Stimulated activated CD8-positive, alpha-beta memory T cell treated with anti-CD3 and anti-CD28 coated beads, Interleukin-12 subunit alpha, Interleukin-12 subunit beta, amount 100 ng/mL, for 1 hour (primary cell): ENCODE data around the gene LRRC4C.

Experiments
- DNase-seq: peaks from one replicate; pipeline ENCODE4 v3.0.0-alpha.2; 2020; ENCODE audit warnings: low read depth

The LRRC4C gene

GRCh38 chr11:41116970-41117369 lies 342.5 kb downstream of the LRRC4C start:
- no peak for DNase-seq

DNA sequence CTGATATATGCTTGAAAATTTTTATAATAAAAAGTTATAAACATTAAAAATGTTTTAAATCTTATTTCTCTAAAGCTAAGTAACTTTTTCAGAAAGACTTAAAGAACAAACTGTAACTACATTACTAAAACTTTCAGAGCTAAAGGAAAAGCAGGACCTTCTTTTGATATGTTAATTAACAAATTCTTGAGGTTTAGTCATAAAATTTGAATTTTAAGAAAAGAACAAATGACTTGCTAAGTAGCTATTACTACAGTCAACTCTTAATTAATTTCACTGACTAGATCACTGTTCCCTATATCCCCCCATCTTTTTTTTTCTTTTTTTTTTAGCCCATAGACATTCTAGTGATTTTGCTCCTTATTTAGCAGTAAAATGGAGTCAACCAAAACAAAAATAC lies 344.4 kb downstream of the LRRC4C start:
- DNase-seq: no peak

DNA sequence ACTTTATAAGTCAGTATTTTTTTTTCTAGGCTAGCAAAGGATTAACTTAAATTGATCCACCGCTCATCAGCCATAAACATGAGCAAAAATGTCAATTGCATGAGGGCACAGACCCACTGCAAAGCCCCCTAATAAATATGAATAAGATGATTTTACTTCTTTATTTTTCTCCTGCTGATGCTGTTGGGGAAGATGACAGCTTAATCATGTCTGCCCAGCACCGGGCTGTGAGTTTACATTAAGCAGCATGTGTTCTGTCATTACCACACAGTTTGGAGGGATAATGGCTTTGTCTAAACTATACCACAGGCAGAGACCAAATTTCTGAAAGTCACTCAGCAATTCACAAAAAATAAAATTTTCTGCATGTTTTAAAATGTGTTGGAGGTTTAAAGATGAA lies 346.3 kb downstream of the LRRC4C start:
- no peak for DNase-seq

GRCh38 chr11:41110527-41110926 lies 348.9 kb downstream of the LRRC4C start:
- no peak for DNase-seq

GRCh38 chr11:41102471-41102870 lies 357.0 kb downstream of the LRRC4C start:
- no peak for DNase-seq

DNA sequence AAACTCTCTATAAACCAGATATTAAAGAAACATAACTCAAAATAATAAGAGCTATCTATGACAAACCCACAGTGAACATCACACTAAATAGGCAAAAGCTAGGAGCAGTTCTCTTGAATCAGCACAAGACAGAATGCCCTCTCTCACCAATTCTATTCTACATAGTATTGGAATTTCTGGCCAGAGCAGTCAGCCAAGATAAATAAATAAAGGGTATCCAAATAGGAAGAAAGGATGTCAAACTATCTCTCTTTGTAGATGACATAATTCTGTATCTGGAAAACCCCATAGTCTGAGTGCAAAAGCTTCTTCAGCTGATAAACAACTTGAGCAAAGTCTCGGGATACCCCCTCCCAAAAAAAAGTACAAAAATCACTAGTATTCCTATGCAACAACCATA lies 359.8 kb downstream of the LRRC4C start:
- DNase-seq: no peak

GRCh38 chr11:41085123-41085522 lies 374.3 kb downstream of the LRRC4C start:
- no peak for DNase-seq

- no peak for DNase-seq
Observed at GRCh38 chr11:41081756-41082285, 377.6 kb downstream of the LRRC4C start.

GRCh38 chr11:41074318-41074717 lies 385.1 kb downstream of the LRRC4C start:
- DNase-seq: no peak

- no peak for DNase-seq
Observed at GRCh38 chr11:41065432-41065831, 394.0 kb downstream of the LRRC4C start.

- DNase-seq: no peak
Observed at GRCh38 chr11:41058138-41058537, 401.3 kb downstream of the LRRC4C start.

DNA sequence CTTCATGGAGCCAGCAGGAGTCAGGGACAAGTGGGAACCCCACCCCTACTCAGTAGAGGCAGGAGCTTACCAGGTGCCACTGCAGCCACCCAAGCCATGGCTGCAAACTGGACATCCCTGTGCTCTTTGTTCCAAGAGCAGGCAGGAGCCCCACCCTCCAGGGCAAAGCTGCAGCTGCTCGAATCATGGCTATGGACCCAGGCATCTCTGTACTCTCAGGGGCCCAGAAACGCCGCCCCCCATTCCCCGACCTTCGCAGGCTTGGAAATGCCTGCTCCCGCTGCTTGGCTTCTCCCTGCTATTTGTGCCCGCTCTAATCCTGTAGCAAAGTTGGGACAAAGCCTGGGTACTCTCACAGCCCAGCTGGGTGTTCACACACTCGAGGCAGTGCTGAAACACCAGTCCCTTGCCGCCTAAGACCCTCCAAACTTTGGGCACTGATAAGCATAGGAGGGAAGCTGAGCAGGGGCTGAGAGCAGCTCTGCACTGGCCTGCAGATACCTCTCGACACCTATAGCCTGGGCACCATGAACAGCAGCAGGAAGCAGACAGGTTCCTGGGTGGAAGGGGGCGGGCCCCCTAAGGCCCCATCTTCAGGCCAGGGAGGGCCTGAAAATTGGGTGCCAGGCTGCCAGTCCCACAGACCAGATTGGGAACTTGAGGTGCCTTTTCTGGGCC lies 402.4 kb downstream of the LRRC4C start:
- no peak for DNase-seq

GRCh38 chr11:41053894-41054293 lies 405.6 kb downstream of the LRRC4C start:
- DNase-seq: no peak

DNA sequence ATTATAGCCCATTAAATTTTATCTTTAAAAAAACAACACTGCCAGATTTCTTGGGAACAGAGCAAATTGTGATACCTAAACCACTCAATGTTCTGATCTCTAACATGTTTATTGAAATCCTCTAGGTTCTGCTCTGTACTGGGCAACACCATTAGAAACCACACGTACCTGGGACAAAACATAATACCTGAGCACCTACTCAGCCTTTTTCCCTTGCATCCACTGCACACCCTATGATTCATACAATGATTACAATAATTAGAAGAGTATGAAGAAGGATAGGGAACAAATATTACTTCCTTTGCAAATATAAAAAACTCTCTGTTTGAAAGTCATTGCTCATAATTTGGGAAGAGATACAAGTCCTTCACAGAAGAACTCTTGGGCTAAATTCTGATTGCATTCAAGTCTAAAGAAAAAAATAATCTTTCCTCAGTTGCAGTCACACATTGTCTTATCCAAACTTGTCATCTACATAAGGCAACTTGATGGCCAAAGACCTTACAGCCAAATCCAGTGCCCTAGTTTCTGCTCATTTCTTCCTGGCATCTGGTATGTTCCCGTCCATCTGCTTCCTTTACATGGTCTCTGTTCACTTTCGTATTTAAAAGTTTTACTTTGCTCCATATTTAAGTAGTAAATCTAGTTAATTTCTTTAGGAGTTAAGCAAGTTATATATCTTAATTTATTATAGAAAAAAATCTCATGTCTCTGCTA lies 407.4 kb downstream of the LRRC4C start:
- no peak for DNase-seq

DNA sequence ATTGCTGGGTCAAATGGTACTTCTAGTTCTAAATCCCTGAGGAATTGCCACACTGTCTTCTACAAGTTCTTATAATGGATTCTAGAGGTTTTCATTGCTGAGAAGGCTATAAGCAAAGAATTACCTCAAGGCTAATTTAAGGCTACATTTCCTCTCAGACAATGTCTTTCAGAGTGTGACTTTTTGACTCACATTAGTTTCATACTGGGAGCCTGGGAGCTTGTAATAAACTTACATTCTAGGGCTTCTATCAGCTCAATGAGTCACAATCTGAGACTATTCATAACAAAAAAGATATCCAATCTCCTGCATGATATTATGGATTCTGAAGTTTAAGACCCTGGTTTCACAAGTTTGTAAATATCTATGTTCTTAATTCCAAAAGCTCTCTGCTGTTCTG lies 408.7 kb downstream of the LRRC4C start:
- no peak for DNase-seq

GRCh38 chr11:41047229-41047628 lies 412.2 kb downstream of the LRRC4C start:
- DNase-seq: no peak

GRCh38 chr11:41045266-41045665 lies 414.2 kb downstream of the LRRC4C start:
- DNase-seq: no peak

DNA sequence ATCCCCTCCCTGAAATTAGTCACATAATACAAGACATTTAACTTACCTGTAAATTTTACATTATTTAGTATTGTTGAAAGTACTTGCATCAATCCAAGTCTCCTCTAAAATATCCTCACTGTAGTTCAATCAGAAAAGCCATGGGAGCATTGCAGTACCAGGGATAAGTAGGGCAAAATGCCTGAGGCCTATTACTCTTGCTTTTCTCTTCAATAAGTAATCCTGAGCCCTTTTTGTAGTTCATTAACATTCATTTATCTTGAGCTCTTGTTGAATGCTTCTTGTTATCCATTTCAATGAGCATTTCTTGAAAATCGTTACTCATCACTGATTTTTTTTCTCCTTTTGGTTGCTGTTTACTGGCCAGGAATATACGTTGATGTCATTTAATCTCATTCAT lies 414.7 kb downstream of the LRRC4C start:
- DNase-seq: no peak

GRCh38 chr11:41042688-41043087 lies 416.8 kb downstream of the LRRC4C start:
- DNase-seq: no peak

DNA sequence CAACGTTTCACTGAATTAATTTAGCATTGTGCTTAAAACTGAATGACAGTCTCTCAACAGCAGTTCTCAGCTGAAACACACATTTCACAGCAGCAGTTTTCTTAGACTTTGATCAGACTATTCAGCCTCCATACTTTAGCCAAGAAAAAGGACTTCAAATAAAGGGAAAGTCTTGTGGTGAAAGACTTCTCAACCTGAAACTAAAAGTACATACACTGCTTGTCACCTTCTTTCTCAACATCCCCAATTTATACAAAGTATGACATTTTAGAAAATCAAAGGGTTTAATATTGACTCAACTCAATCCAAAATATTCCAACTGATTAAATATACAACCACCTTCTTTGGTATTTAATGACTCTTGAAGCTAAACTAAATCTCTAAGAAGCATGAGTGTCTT lies 419.0 kb downstream of the LRRC4C start:
- DNase-seq: no peak

DNA sequence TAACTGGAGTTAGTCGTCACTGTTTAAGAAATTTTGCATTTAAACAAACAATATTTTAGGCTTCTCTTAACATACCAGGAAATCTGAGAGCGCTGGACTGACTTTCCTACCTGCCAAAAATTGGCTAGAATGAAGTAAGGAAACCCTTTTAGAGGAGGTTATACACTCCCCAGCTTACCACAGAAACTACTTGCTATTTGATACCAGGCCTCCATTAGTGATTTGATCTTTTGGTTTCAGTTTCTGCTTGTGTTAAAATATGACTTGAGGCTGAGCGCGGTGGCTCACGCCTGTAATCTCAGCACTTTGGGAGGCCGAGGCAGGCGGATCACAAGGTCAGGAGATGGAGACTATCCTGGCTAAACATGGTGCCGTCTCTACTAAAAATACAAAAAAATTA lies 419.9 kb downstream of the LRRC4C start:
- no peak for DNase-seq

- DNase-seq: no peak
Observed at GRCh38 chr11:41031551-41032060, 427.8 kb downstream of the LRRC4C start.

DNA sequence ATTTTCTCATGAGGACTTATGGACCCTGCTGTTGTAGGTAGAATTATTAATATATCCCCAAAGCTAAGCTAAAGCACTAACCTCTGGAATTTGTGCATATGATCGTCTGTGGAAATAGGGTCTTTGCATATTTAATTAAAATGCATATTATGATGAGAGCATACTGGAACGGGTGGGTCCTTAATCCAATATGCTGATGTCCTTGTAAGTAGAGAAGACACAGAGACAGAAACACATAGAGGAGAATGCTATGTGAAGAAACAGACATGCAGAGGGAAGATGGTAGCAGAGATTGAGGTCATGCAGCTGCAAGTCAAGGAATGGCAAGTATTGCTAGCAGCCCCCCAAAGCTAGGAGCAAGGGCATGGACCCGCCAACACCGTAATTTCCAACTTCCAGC lies 439.2 kb downstream of the LRRC4C start:
- DNase-seq: no peak
